Dermis microvascular lymphatic vessel endothelial cell (primary cell): ENCODE data around the gene DLGAP4. TPM values are rescaled to one million over a fixed set of nuclear protein-coding genes. Genes with fewer than 3 reads are reported as not detected.
A peak's percentile ranks its signal among the peaks of the same experiment; 100 is the strongest.

Experiments
- DNase-seq, 2 donors: peaks; one replicate each; pipeline versions ENCODE4 v3.0.0 to v3.0.0-alpha.2; 2010; ENCODE audit warnings: low read depth in 2 of 2
- total RNA-seq: library from RNA; depleted of rRNA; stranded (reverse); fragments of >200 nt; gene quantifications from 2 replicates; pipeline ENCODE4 v1.2.1, GENCODE V29; 2014

DLGAP4 gene
- total RNA-seq, 1 donor from 2014 or later, result 7.8 TPM

- DNase-seq, result no peak
These were observed 95.0 kb downstream of the DLGAP4 start for GRCh38 chr20:36400909-36401735.

GRCh38 chr20:36402708-36403107 is 96.6 kb downstream of the DLGAP4 start:
- no peak for DNase-seq

GRCh38 chr20:36404435-36404978 is 98.4 kb downstream of the DLGAP4 start:
- DNase-seq, result no peak

GRCh38 chr20:36405255-36405654 is 99.1 kb downstream of the DLGAP4 start:
- no peak for DNase-seq

GRCh38 chr20:36407199-36407733 is 101.1 kb downstream of the DLGAP4 start:
- no peak for DNase-seq

GRCh38 chr20:36408219-36408618 is 102.1 kb downstream of the DLGAP4 start:
- DNase-seq, result peak; percentile 48 to 56

GRCh38 chr20:36411861-36412454 is 105.8 kb downstream of the DLGAP4 start:
- no peak for DNase-seq

GRCh38 chr20:36415475-36416002 is 109.4 kb downstream of the DLGAP4 start:
- no peak for DNase-seq

GRCh38 chr20:36418711-36419110 is 112.6 kb downstream of the DLGAP4 start:
- no peak for DNase-seq

- DNase-seq, result no peak
These were observed 115.5 kb downstream of the DLGAP4 start for GRCh38 chr20:36421641-36422040.

- DNase-seq, result no peak
These were observed 118.2 kb downstream of the DLGAP4 start for GRCh38 chr20:36424314-36424713.

- DNase-seq, result no peak
These were observed 119.0 kb downstream of the DLGAP4 start for GRCh38 chr20:36425166-36425565.

GRCh38 chr20:36431604-36432003 is 125.5 kb downstream of the DLGAP4 start:
- no peak for DNase-seq

GRCh38 chr20:36432096-36432495 is 126.0 kb downstream of the DLGAP4 start:
- no peak for DNase-seq

- DNase-seq, result no peak
These were observed 128.2 kb downstream of the DLGAP4 start for GRCh38 chr20:36434383-36434782.

- DNase-seq, result no peak
These were observed 129.0 kb downstream of the DLGAP4 start for GRCh38 chr20:36435124-36435523.

GRCh38 chr20:36435592-36436541 is 129.7 kb downstream of the DLGAP4 start:
- peak; percentile 4 to 67 for DNase-seq

GRCh38 chr20:36439040-36439730 is 133.0 kb downstream of the DLGAP4 start:
- peak in 1 of 2 donors; percentile 53 for DNase-seq

- DNase-seq, result no peak
These were observed 133.6 kb downstream of the DLGAP4 start for GRCh38 chr20:36439731-36440072.

- no peak for DNase-seq
These were observed 134.4 kb downstream of the DLGAP4 start for GRCh38 chr20:36440370-36441026.
